COLO668 (cell line): ENCODE data around the gene TSPOAP1.

Source experiments
- DNase-seq: peaks from one replicate; lab custom pipeline; 2025; ENCODE audit not compliant: unreplicated experiment; lab: John Stamatoyannopoulos, UW

The TSPOAP1 gene

GRCh38 chr17:58305626-58306025 is 23.0 kb downstream of the TSPOAP1 start:
- no peak for DNase-seq

- DNase-seq, result no peak
These were observed 23.7 kb downstream of the TSPOAP1 start for GRCh38 chr17:58304750-58305486.

- peak; percentile 23 for DNase-seq
These were observed 24.4 kb downstream of the TSPOAP1 start for GRCh38 chr17:58303971-58304749.

- no peak for DNase-seq
These were observed 25.5 kb downstream of the TSPOAP1 start for GRCh38 chr17:58302919-58303585.

- DNase-seq, result no peak
These were observed 26.2 kb downstream of the TSPOAP1 start for GRCh38 chr17:58302171-58302918.

- DNase-seq, result no peak
These were observed 27.0 kb downstream of the TSPOAP1 start for GRCh38 chr17:58301504-58302150.

- DNase-seq, result no peak
These were observed 28.3 kb downstream of the TSPOAP1 start for GRCh38 chr17:58300336-58300735.

- DNase-seq, result no peak
These were observed 34.6 kb downstream of the TSPOAP1 start for GRCh38 chr17:58294034-58294433.

GRCh38 chr17:58291246-58291645 is 37.3 kb downstream of the TSPOAP1 start:
- DNase-seq, result no peak

GRCh38 chr17:58289869-58290268 is 38.7 kb downstream of the TSPOAP1 start:
- no peak for DNase-seq

- no peak for DNase-seq
These were observed 43.2 kb downstream of the TSPOAP1 start for GRCh38 chr17:58285422-58285810.

- no peak for DNase-seq
These were observed 43.8 kb downstream of the TSPOAP1 start for GRCh38 chr17:58284613-58285421.

GRCh38 chr17:58283674-58284612 is 44.7 kb downstream of the TSPOAP1 start:
- no peak for DNase-seq

GRCh38 chr17:58282442-58282841 is 46.2 kb downstream of the TSPOAP1 start:
- no peak for DNase-seq

- no peak for DNase-seq
These were observed 47.0 kb downstream of the TSPOAP1 start for GRCh38 chr17:58281511-58282011.

GRCh38 chr17:58280480-58281217 is 47.9 kb downstream of the TSPOAP1 start, which contains the start of gene MPO:
Gene MPO (minus strand): TSS chr17:58280935. CDS start chr17:58280758, 177 bp downstream.
- no peak for DNase-seq

- no peak for DNase-seq
These were observed 48.7 kb downstream of the TSPOAP1 start for GRCh38 chr17:58279736-58280479.
